HG02642 (cell line): Measurements from ENCODE around the gene PDK4.
"Not testable (repeated sequence)": the region's sequence is repeated elsewhere in the genome, so short reads cannot be mapped to it uniquely, and the experiment has no call there.

Experiments used
- ATAC-seq: cut with Tn5 transposase; IDR thresholded peaks from one replicate; pipeline ENCODE4 v1.9.1; 2021; ENCODE audit warnings: mild to moderate bottlenecking; ENCODE audit not compliant: unreplicated experiment, poor library complexity

The PDK4 gene

DNA sequence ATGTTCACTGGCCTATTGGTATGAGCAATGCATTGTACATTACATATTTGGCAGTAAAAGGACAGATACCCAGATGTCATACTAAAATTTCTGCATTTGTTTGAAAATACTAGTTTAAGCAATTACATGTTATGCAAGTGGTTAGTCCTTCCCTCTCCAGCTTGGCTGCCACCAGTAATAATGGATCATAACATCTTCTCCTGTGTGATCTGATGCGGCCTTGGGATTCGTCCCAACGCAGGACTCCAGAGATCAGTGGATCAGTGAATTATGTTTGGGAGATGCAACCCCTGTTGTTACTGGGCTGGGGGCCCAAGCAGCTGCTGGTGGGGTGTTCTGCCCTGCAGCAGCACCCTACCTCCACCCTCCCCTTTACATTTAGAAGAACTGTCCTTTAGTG, 11.2 kb upstream of the PDK4 start:
- no peak for ATAC-seq

DNA sequence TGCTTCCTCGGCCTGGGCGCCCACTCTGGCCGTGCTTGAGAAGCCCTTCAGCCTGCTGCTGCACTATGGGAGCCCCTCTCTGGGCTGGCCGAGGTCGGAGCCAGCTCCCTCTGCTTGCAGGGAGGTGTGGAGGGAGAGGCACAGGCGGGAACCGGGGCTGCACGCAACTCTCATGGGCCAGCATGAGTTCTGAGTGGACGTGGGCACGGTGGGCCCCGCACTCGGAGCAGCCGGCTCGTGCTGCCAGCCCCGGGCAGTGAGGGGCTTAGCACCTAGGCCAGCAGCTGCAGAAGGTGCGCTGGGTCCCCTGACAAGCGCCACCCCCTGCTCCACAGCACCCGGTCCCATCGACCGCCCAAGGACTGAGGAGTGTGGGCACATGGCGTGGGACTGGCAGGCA, 9.0 kb upstream of the PDK4 start:
- ATAC-seq, result no peak

DNA sequence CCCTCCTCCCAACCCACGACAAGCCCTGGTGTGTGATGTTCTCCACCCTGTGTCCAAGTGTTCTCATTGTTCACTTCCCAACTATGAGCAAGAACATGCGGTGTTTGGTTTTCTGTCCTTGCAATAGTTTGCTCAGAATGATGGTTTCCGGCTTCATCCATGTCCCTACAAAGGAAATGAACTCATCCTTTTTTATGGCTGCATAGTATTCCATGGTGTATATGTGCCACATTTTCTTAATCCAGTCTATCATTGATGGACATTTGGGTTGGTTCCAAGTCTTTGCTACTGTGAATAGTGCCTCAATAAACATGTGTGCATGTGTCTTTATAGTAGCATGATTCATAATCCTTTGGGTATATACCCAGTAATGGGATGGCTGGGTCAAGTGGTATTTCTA, 8.5 kb upstream of the PDK4 start:
- ATAC-seq, result not testable (repeated sequence)

DNA sequence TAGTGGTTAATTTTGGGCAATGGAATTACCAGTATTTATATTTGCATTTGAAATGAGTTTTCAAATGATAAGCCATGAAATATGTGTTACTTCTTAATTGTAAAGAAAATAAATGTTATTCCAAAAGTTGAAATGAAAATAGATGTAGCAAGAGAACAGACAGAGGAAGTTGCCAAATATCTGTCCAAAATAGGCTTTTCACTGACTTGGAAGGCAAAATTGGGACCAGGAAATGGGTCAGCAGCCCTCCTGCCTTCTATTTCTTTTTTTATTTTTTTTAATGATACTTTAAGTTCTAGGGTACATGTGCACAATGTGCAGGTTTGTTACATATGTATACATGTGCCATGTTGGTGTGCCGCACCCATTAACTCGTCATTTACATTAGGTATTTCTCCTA, 8.1 kb upstream of the PDK4 start:
- not testable (repeated sequence) for ATAC-seq

- no peak for ATAC-seq
These were observed 6.1 kb upstream of the PDK4 start for GRCh38 chr7:95602421-95602820.

DNA sequence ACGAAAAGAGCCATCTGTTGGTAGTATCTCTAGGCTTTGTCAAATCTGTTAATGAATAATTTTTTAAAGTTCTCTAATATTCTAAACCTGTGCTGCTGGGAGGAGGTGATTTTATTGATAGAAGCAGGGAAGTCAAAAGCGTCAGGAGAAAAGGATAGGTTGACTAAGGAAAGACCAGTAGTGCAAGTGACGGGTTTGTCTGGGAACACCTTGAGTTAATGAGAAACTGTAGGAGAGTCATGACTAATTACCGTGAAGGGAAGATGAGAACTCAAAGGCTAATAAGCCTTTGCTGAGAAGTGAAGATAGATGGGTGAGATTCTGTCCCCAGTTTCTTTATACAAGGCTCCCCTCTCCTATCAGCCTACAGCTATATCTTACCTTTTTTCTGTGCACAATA, 5.0 kb upstream of the PDK4 start:
- ATAC-seq, result no peak

- no peak for ATAC-seq
These were observed 2.8 kb upstream of the PDK4 start for GRCh38 chr7:95599069-95599468.

DNA sequence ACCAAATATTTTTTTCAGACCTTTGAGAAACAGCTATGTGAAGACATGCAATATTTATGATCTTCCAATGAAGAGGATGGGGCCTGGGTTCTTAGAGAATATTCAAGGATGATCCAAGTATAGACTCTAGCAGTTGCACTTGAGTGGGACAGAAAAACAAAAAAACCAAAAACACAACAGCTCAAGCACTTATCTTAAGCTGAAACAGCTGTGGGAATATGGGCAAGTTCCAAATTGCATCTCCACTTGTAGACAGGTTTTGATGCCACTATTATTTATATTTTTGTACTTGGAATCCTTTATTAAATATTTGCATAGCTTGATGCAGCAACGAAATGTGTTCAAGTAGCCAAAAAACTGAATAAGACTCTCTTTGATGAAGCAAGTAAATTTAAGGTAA, 2.2 kb upstream of the PDK4 start:
- no peak for ATAC-seq

DNA sequence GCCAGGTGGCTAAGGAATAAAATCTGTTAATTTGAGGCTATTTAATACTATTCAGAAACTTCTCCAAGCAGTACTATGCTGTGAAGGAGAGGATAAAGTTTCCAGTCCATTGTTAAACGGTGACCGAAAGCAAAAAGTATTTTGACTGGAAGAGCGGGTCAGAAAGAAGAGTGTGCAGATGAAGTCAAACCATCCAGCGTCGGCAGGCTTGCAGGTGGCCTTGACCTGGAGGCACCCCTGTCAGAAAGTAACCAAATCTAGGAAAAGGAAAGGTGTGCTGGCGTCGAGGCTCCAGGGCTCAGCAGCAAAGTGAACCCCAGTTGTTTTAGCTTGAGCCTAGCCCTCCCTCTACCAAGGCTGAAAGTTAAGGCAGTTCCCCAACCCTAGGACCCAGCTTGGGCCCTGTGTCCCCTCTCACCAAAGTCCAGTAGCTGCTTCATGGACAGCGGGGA, 544 bp downstream of the PDK4 start:
- no peak for ATAC-seq

- no peak for ATAC-seq
These were observed 2.1 kb downstream of the PDK4 start for GRCh38 chr7:95594185-95594584.

GRCh38 chr7:95593343-95593742, 3.0 kb downstream of the PDK4 start:
- no peak for ATAC-seq

DNA sequence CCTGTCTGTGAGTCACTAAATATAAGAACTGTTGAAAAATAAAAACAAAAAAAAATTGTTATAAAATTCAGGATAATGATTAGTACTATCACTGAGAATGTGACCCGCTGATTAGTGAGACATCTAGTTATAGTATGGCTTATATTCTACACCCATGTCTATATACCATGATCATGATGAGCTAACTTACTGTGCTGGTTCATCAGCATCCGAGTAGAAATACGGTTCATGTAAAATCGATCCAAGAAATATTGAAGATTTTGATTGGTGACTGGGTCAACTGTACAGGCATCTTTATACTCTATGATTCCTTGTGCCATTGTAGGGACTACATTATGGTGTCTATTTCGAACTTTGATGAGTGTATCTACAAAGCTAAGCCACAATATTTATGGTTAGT, 3.7 kb downstream of the PDK4 start:
- no peak for ATAC-seq

DNA sequence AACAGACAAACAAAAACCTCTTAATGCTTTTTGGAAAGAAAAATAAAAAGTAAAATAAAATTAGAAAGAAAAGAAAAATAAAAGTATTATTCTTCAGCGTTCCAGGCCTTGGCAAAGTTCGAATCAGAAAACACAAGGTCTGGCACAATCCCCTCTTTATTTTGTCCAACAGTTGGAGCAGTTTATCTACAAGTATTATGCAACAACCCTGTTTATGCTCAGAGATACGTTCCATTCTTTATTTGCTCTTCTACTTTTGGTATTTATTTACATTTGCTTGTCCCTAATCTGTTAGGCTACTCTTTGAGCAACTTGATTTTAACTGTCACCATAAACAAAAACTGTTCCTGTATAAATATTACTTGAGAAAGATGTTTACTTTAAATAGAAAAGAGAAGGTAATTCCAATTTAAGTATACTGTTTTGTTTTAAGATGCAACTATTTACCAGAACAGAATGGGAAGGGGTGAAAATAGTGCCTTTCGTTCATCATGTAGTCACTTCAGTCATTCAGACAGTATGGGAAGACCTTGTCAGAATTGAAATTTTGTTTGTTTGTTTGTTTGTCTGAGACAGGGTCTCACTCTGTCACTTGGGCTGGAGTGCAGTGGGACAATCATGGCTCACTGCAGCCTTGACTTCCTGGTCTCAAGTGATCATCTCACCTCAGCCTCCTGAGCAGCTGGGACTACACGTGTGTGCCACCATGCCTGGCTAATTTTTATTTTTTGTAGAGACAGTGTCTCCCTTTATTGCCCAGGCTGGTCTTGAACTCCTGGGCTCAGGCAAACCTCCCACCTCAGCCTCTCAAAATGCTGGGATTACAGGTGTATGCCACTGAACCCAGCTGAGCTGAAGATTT, 5.7 kb downstream of the PDK4 start:
- ATAC-seq, result no peak

DNA sequence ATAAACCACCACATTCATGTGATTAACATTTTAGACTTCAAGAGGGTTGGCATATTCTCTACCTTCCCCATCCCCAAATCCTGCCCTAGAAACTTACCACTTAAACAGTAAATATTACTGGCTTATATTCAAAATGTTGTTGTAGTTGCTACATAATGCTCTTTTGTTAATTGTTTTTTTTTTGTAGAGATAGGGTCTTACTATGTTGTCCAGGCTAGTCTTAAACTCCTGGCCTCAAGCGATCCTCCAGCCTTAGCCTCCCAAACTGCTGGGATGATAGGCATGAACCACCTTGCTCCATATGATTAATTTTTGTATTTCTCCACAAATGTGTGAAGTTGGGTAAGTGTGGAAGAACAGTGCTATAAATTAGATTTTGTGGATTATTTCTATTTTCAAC, 6.5 kb downstream of the PDK4 start:
- no peak for ATAC-seq

DNA sequence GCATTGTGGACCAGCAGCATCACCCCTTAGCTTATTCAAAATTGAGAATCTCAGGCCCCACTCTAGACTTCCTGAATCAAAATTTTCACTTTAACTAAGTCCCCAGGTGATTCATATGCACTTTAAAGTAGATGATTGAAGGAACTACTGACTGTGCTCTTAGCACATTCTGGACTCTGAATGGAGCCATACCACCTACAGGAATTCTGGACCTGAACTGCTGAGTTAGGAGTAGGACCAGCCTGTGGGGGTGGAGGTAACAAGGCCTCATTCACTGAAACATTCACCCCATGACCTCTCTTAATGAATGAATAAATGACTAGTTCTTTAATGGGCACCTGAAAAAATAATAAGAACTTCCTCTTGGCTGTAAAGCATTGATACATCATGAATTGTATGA, 7.3 kb downstream of the PDK4 start:
- no peak for ATAC-seq

GRCh38 chr7:95586951-95587301, 9.4 kb downstream of the PDK4 start:
- no peak for ATAC-seq

GRCh38 chr7:95585426-95585789, 10.9 kb downstream of the PDK4 start:
- ATAC-seq, result no peak

- no peak for ATAC-seq
These were observed 11.4 kb downstream of the PDK4 start for GRCh38 chr7:95584769-95585425.

DNA sequence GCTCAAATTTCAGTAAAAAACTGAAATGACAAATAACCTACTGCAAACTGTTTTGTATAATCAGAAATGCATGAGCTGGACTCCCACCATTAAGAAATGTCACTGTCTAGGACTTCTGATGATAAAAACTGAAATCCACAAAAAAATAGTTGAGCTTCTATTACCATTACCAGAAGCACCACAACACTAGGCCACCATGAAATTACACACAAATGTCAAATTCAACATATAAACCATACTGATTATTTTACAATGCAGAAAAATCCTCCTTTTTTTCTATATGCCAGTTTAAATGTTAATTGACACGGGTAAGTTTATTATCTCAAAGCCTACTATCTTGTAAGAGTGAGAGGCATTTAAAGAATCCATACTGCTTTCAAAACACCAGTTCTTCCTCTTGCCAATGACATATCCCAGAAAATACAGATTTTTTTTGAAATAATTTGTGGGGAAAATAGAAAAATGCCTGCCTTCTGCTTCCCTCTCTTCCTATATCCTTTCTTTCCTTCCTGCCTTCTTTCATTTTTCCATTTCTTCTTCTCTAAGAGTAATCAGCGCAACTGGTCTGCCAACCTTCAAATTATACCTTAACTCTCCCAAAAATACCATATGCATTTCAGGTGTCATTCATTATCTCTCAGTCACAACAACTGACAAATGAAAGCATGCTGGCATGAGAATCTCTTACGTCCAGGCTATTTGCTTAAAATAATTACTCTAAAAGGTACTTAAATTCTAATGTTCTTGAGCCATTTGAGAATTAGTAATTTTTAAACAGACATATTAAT, 12.3 kb downstream of the PDK4 start:
- no peak for ATAC-seq

GRCh38 chr7:95582578-95583293, 13.6 kb downstream of the PDK4 start:
- no peak for ATAC-seq

DNA sequence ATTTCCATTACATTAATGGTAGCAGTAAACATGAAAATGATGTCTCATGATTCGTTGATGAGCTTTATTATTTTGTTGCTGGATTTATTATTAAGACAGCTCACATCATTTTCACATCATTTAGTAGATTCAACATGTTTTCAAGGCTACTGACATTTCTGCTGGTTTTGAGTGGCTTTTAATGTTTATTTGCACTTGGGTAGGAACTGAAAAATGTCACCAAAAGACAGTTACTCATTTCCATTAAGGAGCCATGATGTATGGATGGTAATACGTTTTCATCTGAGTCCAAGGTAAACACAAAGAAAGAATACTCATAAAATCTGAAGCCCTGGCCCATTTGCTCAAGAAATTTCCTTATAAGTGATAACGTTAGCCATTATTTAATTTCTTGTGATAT, 14.8 kb downstream of the PDK4 start:
- ATAC-seq, result no peak
